Dendritic cell treated with granulocyte-macrophage colony-stimulating factor and Interleukin-4, amounts not matched to agents 40 ng/mL and 50 ng/mL, for 4 days (primary cell): Measurements from ENCODE around the gene EIF5A.
"Not testable (repeated sequence)": the region's sequence is repeated elsewhere in the genome, so short reads cannot be mapped to it uniquely, and the experiment has no call there.

ENCODE experiments used
- H3K27ac Mint-ChIP-seq: one replicate; pipeline ENCODE4 v1.8.0; 2022; ENCODE audit warnings: mild to moderate bottlenecking, mixed read lengths
- H3K27me3 Mint-ChIP-seq: one replicate; pipeline ENCODE4 v1.8.0; 2022; ENCODE audit warnings: mild to moderate bottlenecking, mixed read lengths
- H3K36me3 Mint-ChIP-seq: one replicate; pipeline ENCODE4 v1.8.0; 2022; ENCODE audit warnings: low read depth, mixed read lengths
- H3K4me1 Mint-ChIP-seq: one replicate; pipeline ENCODE4 v1.8.0; 2022; ENCODE audit warnings: low read depth, mixed read lengths
- H3K4me3 Mint-ChIP-seq: one replicate; pipeline ENCODE4 v1.8.0; 2022; ENCODE audit warnings: mild to moderate bottlenecking, moderate library complexity, mixed read lengths
- H3K9me3 Mint-ChIP-seq: one replicate; pipeline ENCODE4 v1.8.0; 2022; ENCODE audit warnings: mixed read lengths
- intact Hi-C: fragments of 100-400 bp; cut with micrococcal nuclease; formaldehyde crosslinking; loops from one replicate; pipeline ENCODE4 v1.15.0; 2022

Gene EIF5A

DNA sequence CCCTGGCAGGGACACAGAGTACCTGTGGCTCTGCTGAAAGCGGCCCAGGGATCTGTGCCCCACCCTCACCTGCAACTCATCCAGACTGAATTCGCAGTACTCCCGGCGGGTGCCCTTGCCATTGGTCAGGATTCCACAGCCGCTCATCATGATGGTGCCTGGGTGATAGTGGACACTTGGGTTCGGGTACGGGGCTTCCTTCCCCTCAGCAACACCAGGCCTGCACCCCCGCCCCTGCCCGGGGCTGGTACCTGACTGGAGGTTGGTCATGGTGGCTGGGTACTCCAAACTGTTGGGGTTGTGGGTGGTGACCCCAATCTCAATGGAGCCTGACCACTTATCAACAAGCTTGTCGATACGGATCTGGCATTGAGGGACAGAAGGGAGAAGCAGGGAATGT is 18.8 kb downstream of the EIF5A start:
- intact Hi-C loops, result no loop called here
- Mint-ChIP-seq H3K27me3 (no peaks in the 10 kb centered on the region), H3K4me3 (no peak overlapping the region), H3K9me3 (no peaks in the 10 kb centered on the region), H3K27ac (no peak overlapping the region), H3K36me3 (peaks cover 75% of the 10 kb centered on the region), H3K4me1 (peaks cover 36% of the 10 kb centered on the region)

DNA sequence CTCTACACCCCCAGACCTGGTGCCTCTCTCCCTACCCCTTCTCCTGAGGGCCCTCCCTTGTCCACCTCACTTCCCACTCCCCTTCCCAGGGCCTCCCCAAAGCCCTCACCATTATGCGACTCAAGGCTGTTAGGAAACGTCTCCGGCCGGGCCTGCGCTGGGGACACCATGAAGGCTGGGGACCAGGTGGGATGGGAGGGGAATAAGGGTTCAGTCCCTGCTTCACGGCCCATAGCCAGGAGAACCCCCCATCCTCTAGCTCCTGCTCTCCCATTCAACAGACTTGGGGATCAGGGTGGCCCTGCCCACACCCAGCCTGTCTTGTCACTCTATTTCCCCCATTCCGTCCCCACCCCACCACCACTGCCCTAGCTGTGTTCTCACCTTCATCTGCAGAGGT is 19.6 kb downstream of the EIF5A start:
- Mint-ChIP-seq H3K36me3 (peaks cover 66% of the 10 kb centered on the region), H3K4me1 (peaks cover 44% of the 10 kb centered on the region), H3K4me3 (no peak overlapping the region), H3K27me3 (no peaks in the 10 kb centered on the region), H3K27ac (peak overlapping the region; percentile 98), H3K9me3 (no peaks in the 10 kb centered on the region)
- intact Hi-C loops, result no loop called here

DNA sequence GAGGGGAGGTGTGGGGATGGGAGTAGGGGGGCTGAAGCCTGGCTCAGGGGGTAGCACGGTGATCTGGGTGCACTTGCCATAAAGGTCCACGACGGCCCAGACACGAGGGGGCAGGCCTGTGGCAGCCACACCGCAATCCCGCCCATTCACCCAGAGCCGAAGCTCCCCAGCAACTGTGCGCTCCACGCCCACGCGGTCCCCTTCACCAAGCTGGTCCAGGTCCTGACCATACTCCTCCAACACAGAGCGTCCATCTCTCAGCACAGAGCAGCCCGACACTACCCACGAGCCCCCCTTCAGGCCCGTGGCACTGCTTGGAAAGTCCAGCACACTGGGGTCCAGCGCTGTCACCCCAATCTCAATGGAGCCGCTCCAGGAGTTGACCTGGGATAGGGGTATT is 20.1 kb downstream of the EIF5A start:
- H3K27ac Mint-ChIP-seq, result peak overlapping the region; percentile 98
- no peaks in the 10 kb centered on the region for H3K27me3 Mint-ChIP-seq
- H3K9me3 Mint-ChIP-seq, result no peaks in the 10 kb centered on the region
- H3K4me3 Mint-ChIP-seq, result no peak overlapping the region
- intact Hi-C loops, result no loop called here
- H3K36me3 Mint-ChIP-seq, result peaks cover 62% of the 10 kb centered on the region
- H3K4me1 Mint-ChIP-seq, result peaks cover 49% of the 10 kb centered on the region

DNA sequence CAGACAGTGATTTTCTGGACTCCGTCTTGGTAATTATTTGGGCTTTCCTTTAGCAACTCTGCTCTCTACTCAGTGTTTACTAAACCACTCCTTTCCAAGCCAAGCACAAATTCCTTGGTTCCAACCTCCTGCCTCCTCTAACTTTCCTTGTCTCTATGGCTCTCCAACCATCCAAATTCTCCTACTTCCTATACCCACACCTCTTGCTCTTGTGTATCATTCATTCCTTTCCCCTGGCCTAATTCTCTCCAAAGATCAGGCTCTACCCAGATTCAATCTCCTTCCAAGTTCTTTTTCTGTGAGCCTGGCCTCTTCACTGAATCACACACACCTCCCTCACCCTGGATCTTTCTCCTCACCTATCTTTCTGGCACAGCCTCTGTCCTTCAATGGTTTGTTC is 20.6 kb downstream of the EIF5A start:
- intact Hi-C loops, result no loop called here
- peak overlapping the region; percentile 99 for H3K4me3 Mint-ChIP-seq
- H3K9me3 Mint-ChIP-seq, result no peaks in the 10 kb centered on the region
- no peaks in the 10 kb centered on the region for H3K27me3 Mint-ChIP-seq
- H3K27ac Mint-ChIP-seq, result peak overlapping the region; percentile 98
- H3K36me3 Mint-ChIP-seq, result peaks cover 57% of the 10 kb centered on the region
- peaks cover 53% of the 10 kb centered on the region for H3K4me1 Mint-ChIP-seq

DNA sequence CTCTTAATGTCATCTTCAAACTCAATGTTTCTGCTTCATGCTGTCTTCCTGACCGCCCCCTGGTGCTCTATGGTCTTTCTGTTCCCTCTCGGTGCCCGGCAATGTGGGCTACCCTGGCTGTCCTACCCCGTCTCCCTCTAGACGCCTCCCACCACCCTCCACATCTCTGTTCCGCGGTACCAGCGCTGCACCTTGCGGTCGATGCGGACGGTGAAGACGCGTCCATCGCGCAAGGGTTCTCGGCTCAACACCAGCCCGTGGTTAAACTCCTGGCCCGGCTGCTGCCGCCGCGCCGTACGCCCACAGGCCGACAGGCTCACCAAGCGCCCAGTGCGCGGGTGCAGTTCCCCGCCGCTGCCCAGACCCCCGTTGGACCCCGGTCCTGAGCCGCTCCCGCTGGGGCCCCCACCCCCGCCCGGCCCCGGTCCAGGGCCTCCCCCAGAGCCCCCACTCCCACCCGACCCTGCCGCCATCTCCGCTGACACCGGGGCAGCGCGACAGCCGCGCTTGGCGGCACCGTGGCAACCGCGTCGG is 21.5 kb downstream of the EIF5A start, which contains the start of gene NEURL4:
NEURL4 (minus strand) TSS at position 496 of the 534 bp plus-strand sequence; CDS start at position 473, 23 bp downstream.
- H3K4me1 Mint-ChIP-seq, result peaks cover 59% of the 10 kb centered on the region
- peak within 1 kb of the TSS; percentile 99 for H3K4me3 Mint-ChIP-seq
- no peaks in the 10 kb centered on the region for H3K27me3 Mint-ChIP-seq
- H3K9me3 Mint-ChIP-seq, result no peaks in the 10 kb centered on the region
- H3K36me3 Mint-ChIP-seq, result peaks cover 48% of the 10 kb centered on the region
- peak within 1 kb of the TSS; percentile 98 for H3K27ac Mint-ChIP-seq
- intact Hi-C loops, result loop anchor here (1.0 kb wide), 1 partner anchor 21 kb away; no protein-coding TSS in a partner anchor

DNA sequence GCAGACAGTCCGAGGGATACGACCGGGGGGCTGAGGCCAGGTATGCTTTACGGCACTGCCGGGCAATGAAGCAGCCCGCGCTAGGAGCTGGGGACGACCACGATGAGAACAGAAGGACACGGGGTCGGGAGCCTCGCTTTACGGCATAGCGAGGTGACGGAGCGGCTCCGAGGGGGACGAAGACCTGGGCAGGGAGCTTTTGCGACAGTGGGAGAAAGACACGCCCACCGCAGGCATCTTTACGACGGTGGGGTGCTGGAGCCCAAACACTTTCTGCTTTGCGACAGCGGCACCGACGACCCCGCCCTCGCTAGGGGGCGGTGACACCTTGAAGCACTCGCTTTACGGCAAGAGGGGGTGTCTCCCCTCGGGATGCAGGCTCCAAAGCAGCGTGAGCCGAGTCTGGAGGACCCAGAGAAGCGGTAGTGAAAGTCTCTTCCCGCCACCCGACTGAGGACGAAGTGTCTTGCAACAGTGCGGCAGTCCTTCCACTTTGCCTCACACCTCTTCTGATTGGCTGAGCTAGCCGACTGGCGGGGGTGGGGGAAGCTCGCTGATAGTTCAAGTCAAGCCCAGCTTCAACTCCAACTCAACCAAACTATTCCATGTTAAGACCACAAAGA is 22.1 kb downstream of the EIF5A start:
- peaks cover 42% of the 10 kb centered on the region for H3K36me3 Mint-ChIP-seq
- H3K4me1 Mint-ChIP-seq, result peaks cover 54% of the 10 kb centered on the region
- intact Hi-C loops, result loop anchor here (1.0 kb wide), 1 partner anchor 21 kb away; no protein-coding TSS in a partner anchor
- peak overlapping the region; percentile 98 for H3K27ac Mint-ChIP-seq
- H3K27me3 Mint-ChIP-seq, result no peaks in the 10 kb centered on the region
- peak overlapping the region; percentile 99 for H3K4me3 Mint-ChIP-seq
- no peaks in the 10 kb centered on the region for H3K9me3 Mint-ChIP-seq

DNA sequence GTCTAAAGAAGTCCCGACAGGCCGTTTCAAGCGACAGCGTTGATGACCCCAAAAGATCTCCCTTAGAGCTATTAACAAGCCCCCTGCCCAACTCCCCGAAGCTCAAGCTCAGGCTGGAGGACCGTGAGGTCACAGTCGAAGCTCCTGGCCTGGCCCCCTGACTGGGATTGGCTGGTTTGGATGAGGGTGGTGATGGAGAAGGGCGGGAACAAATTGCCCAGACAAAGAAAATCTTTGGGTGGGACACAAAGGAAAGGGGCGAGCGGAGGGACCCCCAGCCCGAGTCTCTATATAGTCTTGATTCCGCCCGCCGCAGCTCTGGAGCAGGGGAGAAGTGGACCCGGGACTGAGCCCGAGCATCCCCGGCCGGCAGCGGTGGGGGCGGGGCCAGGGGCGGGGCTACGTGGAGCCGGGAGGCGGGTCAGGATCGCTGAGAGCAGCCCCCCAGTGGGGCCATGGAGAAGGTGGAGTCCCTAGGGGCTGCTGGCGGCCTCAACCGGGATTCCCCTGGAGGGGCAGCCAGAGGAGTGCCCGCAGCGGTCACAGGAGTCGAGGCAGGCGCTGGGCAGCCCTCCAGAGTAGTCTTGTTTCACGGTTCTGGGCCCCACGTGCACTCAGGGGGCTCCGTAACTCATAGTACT is 22.7 kb downstream of the EIF5A start:
- H3K27me3 Mint-ChIP-seq, result no peaks in the 10 kb centered on the region
- H3K36me3 Mint-ChIP-seq, result peaks cover 36% of the 10 kb centered on the region
- intact Hi-C loops, result loop anchor here (1.0 to 10.0 kb wide), 2 partner anchors 20 to 45 kb away; partner anchors contain the start of gene SLC2A4
- peak overlapping the region; percentile 98 for H3K27ac Mint-ChIP-seq
- H3K9me3 Mint-ChIP-seq, result no peaks in the 10 kb centered on the region
- peak overlapping the region; percentile 99 for H3K4me3 Mint-ChIP-seq
- peaks cover 56% of the 10 kb centered on the region for H3K4me1 Mint-ChIP-seq

DNA sequence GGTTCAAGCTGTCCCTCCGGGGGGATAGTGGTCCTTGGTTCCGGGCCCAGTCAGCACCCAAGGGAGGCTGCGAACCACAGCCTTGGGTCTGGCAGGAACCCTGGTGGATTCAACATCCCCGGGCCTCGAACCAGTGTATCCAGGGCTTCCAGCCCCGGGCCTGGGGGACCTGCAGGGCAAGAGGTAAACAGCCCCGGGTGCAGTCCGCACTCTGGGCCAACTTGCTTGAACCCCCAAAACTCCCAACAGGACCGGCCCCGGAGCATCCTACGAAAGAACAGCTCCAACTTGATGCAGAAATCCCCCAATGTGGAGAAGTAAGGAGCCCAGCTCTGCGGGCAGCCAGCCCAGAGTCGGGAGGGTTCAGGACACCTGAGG is 23.2 kb downstream of the EIF5A start:
- intact Hi-C loops, result loop anchor here (10.0 kb wide), 1 partner anchor 46 kb away; the partner anchor contains the start of gene SLC2A4
- peak overlapping the region; percentile 98 for H3K27ac Mint-ChIP-seq

DNA sequence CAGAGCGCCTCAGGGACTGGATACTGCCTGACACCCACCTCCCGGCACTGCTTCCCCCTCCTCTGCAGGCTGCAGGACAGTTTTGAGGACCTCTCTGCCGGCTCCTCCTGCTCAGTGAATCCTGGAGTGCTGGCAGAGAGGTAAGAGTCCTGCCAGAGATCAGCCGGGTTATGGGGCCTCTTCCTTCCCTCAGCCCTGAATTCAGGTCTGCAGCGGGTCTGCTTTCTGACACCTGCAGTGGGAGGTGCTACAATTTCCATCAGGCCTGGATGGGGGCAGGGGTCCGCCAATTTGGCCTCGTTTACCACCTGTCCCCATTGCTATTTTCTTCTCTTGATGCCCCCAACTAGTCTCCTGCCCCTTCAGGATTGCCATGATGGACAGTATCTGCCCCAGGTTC is 24.7 kb downstream of the EIF5A start:
- Mint-ChIP-seq H3K27me3 (no peaks in the 10 kb centered on the region), H3K27ac (peak overlapping the region; percentile 76), H3K4me1 (peaks cover 73% of the 10 kb centered on the region), H3K4me3 (peak overlapping the region; percentile 56), H3K9me3 (no peaks in the 10 kb centered on the region), H3K36me3 (peaks cover 16% of the 10 kb centered on the region)
- intact Hi-C loops, result loop anchor here (10.0 kb wide), 1 partner anchor 47 kb away; the partner anchor contains the start of gene SLC2A4

More for the DNA sequence above, 23.2 kb downstream of the EIF5A start:
- H3K4me3 Mint-ChIP-seq, result peak overlapping the region; percentile 99
- H3K27me3 Mint-ChIP-seq, result no peaks in the 10 kb centered on the region
- H3K4me1 Mint-ChIP-seq, result peaks cover 62% of the 10 kb centered on the region
- peaks cover 31% of the 10 kb centered on the region for H3K36me3 Mint-ChIP-seq
- H3K9me3 Mint-ChIP-seq, result no peaks in the 10 kb centered on the region

DNA sequence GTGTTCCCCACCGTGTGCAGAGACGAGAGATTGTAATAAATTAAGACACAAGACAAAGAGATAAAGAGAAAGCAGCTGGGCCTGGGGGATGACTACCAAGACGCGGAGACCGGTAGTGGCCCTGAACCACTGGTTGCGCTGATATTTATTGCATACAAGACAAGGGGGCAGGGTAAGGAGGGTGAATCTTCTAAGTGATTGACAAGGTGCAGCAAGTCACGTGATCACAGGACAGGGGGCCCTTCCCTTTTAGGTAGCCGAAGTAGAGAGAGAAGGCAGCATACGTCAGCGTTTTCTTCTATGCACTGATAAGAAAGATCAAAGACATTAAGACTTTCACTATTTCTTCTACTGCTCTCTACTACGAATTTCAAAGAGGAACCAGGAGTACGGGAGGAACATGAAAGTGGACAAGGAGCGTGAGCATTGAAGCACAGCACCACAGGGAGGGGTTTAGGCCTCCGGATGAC is 25.2 kb downstream of the EIF5A start:
- intact Hi-C loops, result loop anchor here (10.0 kb wide), 1 partner anchor 48 kb away; the partner anchor contains the start of gene SLC2A4
- not testable (repeated sequence) for H3K9me3 Mint-ChIP-seq, H3K27me3 Mint-ChIP-seq
- Mint-ChIP-seq H3K27ac (peak overlapping the region; percentile 76), H3K4me3 (peak overlapping the region; percentile 56), H3K36me3 (peaks cover 11% of the 10 kb centered on the region), H3K4me1 (peaks cover 73% of the 10 kb centered on the region)

DNA sequence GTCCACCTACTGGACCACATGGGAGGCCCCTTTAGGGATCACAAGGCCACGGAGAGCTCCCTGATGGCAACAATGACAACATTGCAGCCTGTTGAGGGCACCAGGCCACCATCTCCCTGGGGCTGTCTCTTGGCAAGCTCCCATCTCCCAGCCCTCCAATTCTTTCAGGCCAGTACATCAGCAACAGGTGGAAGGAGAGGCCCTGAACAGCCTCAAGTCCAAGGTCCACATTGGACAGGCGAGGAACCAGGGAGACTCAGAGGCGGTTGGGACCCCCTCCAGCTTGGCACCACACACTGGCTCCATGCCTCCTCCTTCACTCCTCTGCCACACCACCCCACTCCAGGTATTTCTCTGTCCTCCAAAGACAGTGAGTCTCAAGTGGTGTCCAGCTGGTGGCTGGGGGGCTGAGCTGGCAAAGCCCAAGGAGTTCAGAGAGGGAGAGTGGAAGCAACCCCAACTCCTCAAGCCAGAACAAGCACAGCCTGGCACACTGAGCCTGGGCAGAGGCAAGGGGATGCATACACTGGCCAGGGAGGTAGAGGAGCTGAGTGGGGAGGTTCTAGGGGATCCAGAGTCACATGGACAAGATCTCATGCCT is 27.6 kb downstream of the EIF5A start:
- Mint-ChIP-seq H3K36me3 (peaks cover 14% of the 10 kb centered on the region), H3K4me3 (no peak overlapping the region), H3K4me1 (peaks cover 71% of the 10 kb centered on the region), H3K27me3 (no peaks in the 10 kb centered on the region), H3K27ac (peak overlapping the region; percentile 73), H3K9me3 (no peaks in the 10 kb centered on the region)
- intact Hi-C loops, result loop anchor here (10.0 kb wide), 1 partner anchor 50 kb away; the partner anchor contains the start of gene SLC2A4

DNA sequence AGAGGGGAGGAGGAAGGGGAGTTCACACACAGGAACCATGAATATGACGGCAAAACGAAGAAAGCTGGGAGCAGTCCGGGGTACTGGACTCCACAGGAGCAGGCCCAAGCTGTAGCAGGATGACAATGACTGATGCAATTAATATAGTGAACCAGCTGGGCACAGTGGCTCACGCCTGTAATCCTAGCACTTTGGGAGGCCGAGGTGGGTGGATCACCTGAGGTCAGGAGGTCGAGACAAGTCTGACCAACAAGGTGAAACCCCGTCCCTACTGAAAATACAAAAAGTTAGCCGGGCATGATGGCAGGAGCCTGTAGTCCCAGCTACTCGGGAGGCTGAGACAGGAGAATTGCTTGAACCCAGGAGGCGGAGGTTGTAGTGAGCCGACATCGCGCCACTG is 28.3 kb downstream of the EIF5A start:
- Mint-ChIP-seq H3K4me1 (peaks cover 67% of the 10 kb centered on the region), H3K27ac (peak overlapping the region; percentile 73), H3K36me3 (peaks cover 21% of the 10 kb centered on the region), H3K4me3 (peak overlapping the region; percentile 80)
- intact Hi-C loops, result loop anchor here (10.0 kb wide), 1 partner anchor 51 kb away; the partner anchor contains the start of gene SLC2A4
- not testable (repeated sequence) for H3K9me3 Mint-ChIP-seq, H3K27me3 Mint-ChIP-seq

DNA sequence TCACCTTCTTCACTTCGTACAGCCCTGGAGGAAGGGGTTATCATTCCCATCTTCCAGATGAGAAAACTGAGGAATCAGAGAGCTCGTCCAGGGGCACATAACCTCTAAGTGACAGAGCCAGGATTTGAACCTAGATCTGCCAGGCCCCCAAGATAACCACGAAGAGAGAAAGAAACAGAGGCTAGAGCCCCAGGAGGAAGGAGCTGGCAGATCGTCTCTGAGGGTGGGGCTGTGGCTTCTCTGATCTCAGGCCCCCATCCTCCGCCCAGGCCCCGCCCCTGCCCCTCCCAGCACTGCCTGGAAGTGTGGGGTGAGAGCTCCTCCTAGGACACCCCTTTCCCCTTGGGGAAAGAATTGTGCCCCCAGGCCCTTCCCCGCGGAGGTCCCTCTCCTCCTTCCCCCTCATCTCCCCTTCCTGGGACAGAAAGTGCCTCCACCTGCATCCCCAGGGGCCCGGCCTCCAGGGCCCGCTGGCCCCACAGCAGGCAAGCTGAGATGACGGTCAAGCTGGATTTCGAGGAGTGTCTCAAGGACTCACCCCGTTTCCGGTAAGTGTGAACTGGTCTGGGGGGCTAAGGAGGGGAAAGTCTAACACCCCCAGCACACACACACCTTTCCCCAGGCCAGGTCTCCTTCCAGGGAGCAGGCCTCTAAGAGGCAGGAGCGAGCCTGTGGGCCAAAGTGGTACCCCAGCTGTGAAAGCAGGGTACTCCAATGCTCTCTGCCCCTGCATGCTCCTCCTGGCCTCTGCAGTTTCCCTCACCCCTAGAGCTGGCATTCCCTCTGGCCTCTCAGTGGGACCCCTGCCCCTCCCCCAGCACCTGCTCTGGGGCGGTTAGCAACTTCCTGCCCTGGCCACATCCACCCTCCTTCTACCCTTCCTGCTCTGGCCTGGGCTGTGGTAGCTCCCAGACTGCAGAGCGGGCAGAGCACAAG is 29.1 kb downstream of the EIF5A start, which contains the start of gene ACAP1:
ACAP1 (plus strand) TSS at position 290 of the 936 bp plus-strand sequence; CDS start at position 496, 206 bp downstream.
- Mint-ChIP-seq H3K36me3 (peaks cover 27% of the 10 kb centered on the region), H3K4me3 (peak within 1 kb of the TSS; percentile 80), H3K27me3 (no peaks in the 10 kb centered on the region), H3K4me1 (peaks cover 60% of the 10 kb centered on the region), H3K9me3 (no peaks in the 10 kb centered on the region), H3K27ac (peak within 1 kb of the TSS; percentile 73)
- intact Hi-C loops, result loop anchor here (10.0 kb wide), 1 partner anchor 52 kb away; the partner anchor contains the start of gene SLC2A4
